CD4-positive, alpha-beta memory T cell (primary cell): ENCODE measurements around the gene ERC2. TPM values are rescaled to one million over a fixed set of nuclear protein-coding genes. Genes with fewer than 3 reads are reported as not detected.

Experiments used
- CTCF ChIA-PET: fragments of 350-600 bp; sonication (Branson Sonifier 250); formaldehyde crosslinking; loops from one replicate; lab custom pipeline; 2021; ENCODE audit warnings: inconsistent platforms; ENCODE audit not compliant: partially characterized antibody; lab: Charles Lee
- POLR2A ChIA-PET: fragments of 350-600 bp; sonication (Branson Sonifier 250); formaldehyde crosslinking; loops from one replicate; lab custom pipeline; 2021; ENCODE audit not compliant: partially characterized antibody; lab: Charles Lee
- DNase-seq, 5 donors: peaks; one replicate each; pipeline versions ENCODE4 v3.0.0 to v3.0.0-alpha.2; 2020 to 2022; ENCODE audit warnings: mixed read lengths in 1 of 5
- H3K27ac ChIP-seq: one replicate; pipeline ENCODE4 v1.7.0; 2013; ENCODE audit warnings: low read depth, low read length
- H3K27me3 ChIP-seq: 2 replicates; pipeline ENCODE4 v1.7.0; 2013; ENCODE audit warnings: mild to moderate bottlenecking, low read length, moderate library complexity; ENCODE audit not compliant: insufficient read depth
- H3K36me3 ChIP-seq: 2 replicates; pipeline ENCODE4 v1.7.0; 2013; ENCODE audit warnings: mild to moderate bottlenecking, low read length, moderate library complexity; ENCODE audit not compliant: insufficient read depth
- H3K4me1 ChIP-seq: 2 replicates; pipeline ENCODE4 v1.7.0; 2013; ENCODE audit warnings: mild to moderate bottlenecking, low read length, moderate library complexity; ENCODE audit not compliant: insufficient read depth
- H3K4me3 ChIP-seq, 2 donors: one replicate each; pipeline ENCODE4 v1.7.0; 2013; ENCODE audit warnings: low read length in 2 of 2, mild to moderate bottlenecking in 1 of 2
- H3K9me3 ChIP-seq, 2 donors: one replicate each; pipeline ENCODE4 v1.7.0; 2013; ENCODE audit warnings: low read length in 2 of 2, control low read depth in 1 of 2; ENCODE audit not compliant: control insufficient read depth in 1 of 2
- H3K27ac Mint-ChIP-seq, 7 donors: one replicate each; pipeline ENCODE4 v1.8.0; 2020 to 2021; ENCODE audit warnings: mixed read lengths in 7 of 7, mild to moderate bottlenecking in 6 of 7, inconsistent platforms in 3 of 7, moderate library complexity in 3 of 7
- H3K27me3 Mint-ChIP-seq, 2 donors: one replicate each; pipeline ENCODE4 v1.8.0; 2020 to 2021; ENCODE audit warnings: mixed read lengths in 2 of 2
- H3K36me3 Mint-ChIP-seq, 2 donors: one replicate each; pipeline ENCODE4 v1.8.0; 2020 to 2021; ENCODE audit warnings: mixed read lengths in 2 of 2, inconsistent platforms in 1 of 2, mild to moderate bottlenecking in 1 of 2
- H3K4me1 Mint-ChIP-seq, 4 donors: one replicate each; pipeline ENCODE4 v1.8.0; 2020 to 2021; ENCODE audit warnings: mixed read lengths in 4 of 4, mild to moderate bottlenecking in 1 of 4
- H3K4me3 Mint-ChIP-seq, 8 donors: one replicate each; pipeline ENCODE4 v1.8.0; 2020 to 2021; ENCODE audit warnings: mixed read lengths in 8 of 8, mild to moderate bottlenecking in 7 of 8, moderate library complexity in 6 of 8, inconsistent platforms in 3 of 8
- H3K9me3 Mint-ChIP-seq, 8 donors: one replicate each; pipeline ENCODE4 v1.8.0; 2020 to 2021; ENCODE audit warnings: mixed read lengths in 8 of 8, mild to moderate bottlenecking in 5 of 8, inconsistent platforms in 3 of 8, moderate library complexity in 1 of 8
- intact Hi-C: fragments of 100-400 bp; cut with micrococcal nuclease; formaldehyde crosslinking; loops from one replicate; pipeline ENCODE4 v1.15.1; 2023
- polyA plus RNA-seq, 2 donors: library from polyadenylated mRNA; unstranded; fragments of 300-500 nt; fragmentation: Illumina TruSeq; gene quantifications; one replicate each; pipeline ENCODE4 v1.2.3, GENCODE V29; 2021
- total RNA-seq, 2 experiments: library from RNA; stranded (reverse); gene quantifications; one replicate each; pipeline ENCODE4 v1.2.3, GENCODE V29; 2021

Gene ERC2
- total and polyA plus RNA-seq, 4 experiments from 2014 or later: not detected

- no peaks in the 10 kb centered on the region for H3K36me3 ChIP-seq
- no peaks in the 10 kb centered on the region for H3K4me1 Mint-ChIP-seq
- H3K27me3 ChIP-seq: no peaks in the 10 kb centered on the region
- DNase-seq: no peak
- intact Hi-C loops: no loop called here
- H3K27ac Mint-ChIP-seq: no peak overlapping the region
- H3K27ac ChIP-seq: no peak overlapping the region
- no peak overlapping the region for H3K4me3 Mint-ChIP-seq
- no peaks in the 10 kb centered on the region for H3K36me3 Mint-ChIP-seq
- H3K4me3 ChIP-seq: no peak overlapping the region
- H3K4me1 ChIP-seq: no peaks in the 10 kb centered on the region
- ChIA-PET POLR2A (no interaction called here), CTCF (no interaction called here)
- H3K27me3 Mint-ChIP-seq: peaks cover 4 to 5% of the 10 kb centered on the region in 2 donors
- peaks cover 0 to 19% (median 5%) of the 10 kb centered on the region in 8 donors for H3K9me3 Mint-ChIP-seq
- no peaks in the 10 kb centered on the region for H3K9me3 ChIP-seq
Measured at GRCh38 chr3:56373386-56373785, 94.9 kb downstream of the ERC2 start.

- H3K4me3 ChIP-seq: no peak overlapping the region
Measured at GRCh38 chr3:56370991-56371775, 97.1 kb downstream of the ERC2 start.

GRCh38 chr3:56369914-56370313, 98.4 kb downstream of the ERC2 start:
- CTCF ChIA-PET: no interaction called here

More at GRCh38 chr3:56370991-56371775, 97.1 kb downstream of the ERC2 start:
- DNase-seq: no peak
- Mint-ChIP-seq H3K27ac (no peak overlapping the region), H3K4me1 (no peaks in the 10 kb centered on the region), H3K4me3 (no peak overlapping the region), H3K27me3 (peaks cover 4 to 5% of the 10 kb centered on the region in 2 donors), H3K9me3 (peaks cover 0 to 14% (median 4%) of the 10 kb centered on the region in 8 donors), H3K36me3 (no peaks in the 10 kb centered on the region)
- Histone ChIP-seq H3K27me3 (no peaks in the 10 kb centered on the region), H3K27ac (no peak overlapping the region), H3K4me1 (no peaks in the 10 kb centered on the region), H3K36me3 (no peaks in the 10 kb centered on the region), H3K9me3 (no peaks in the 10 kb centered on the region)
- ChIA-PET CTCF (no interaction called here), POLR2A (no interaction called here)
- intact Hi-C loops: no loop called here

GRCh38 chr3:56368846-56369245, 99.4 kb downstream of the ERC2 start:
- DNase-seq: no peak
- Mint-ChIP-seq H3K27me3 (peaks cover 2 to 5% of the 10 kb centered on the region in 2 donors), H3K9me3 (no peaks in the 10 kb centered on the region), H3K4me3 (no peak overlapping the region), H3K4me1 (no peaks in the 10 kb centered on the region), H3K36me3 (no peaks in the 10 kb centered on the region), H3K27ac (no peak overlapping the region)
- Histone ChIP-seq H3K27ac (no peak overlapping the region), H3K4me1 (no peaks in the 10 kb centered on the region), H3K36me3 (no peaks in the 10 kb centered on the region), H3K4me3 (no peak overlapping the region), H3K27me3 (no peaks in the 10 kb centered on the region), H3K9me3 (no peaks in the 10 kb centered on the region)
- intact Hi-C loops: no loop called here
- ChIA-PET CTCF (no interaction called here), POLR2A (no interaction called here)

More at GRCh38 chr3:56369914-56370313, 98.4 kb downstream of the ERC2 start:
- Mint-ChIP-seq H3K27ac (no peak overlapping the region), H3K36me3 (no peaks in the 10 kb centered on the region), H3K4me1 (no peaks in the 10 kb centered on the region), H3K9me3 (peaks cover 0 to under 1% (median 0%) of the 10 kb centered on the region in 8 donors), H3K4me3 (no peak overlapping the region), H3K27me3 (peaks cover 4 to 5% of the 10 kb centered on the region in 2 donors)
- Histone ChIP-seq H3K4me1 (no peaks in the 10 kb centered on the region), H3K9me3 (no peaks in the 10 kb centered on the region), H3K27me3 (no peaks in the 10 kb centered on the region), H3K27ac (no peak overlapping the region), H3K4me3 (no peak overlapping the region), H3K36me3 (no peaks in the 10 kb centered on the region)
- no peak for DNase-seq
- POLR2A ChIA-PET: no interaction called here
- intact Hi-C loops: no loop called here

- no peak overlapping the region for H3K27ac Mint-ChIP-seq
- ChIA-PET POLR2A (no interaction called here), CTCF (no interaction called here)
- Histone ChIP-seq H3K27ac (no peak overlapping the region), H3K36me3 (no peaks in the 10 kb centered on the region), H3K4me1 (no peaks in the 10 kb centered on the region), H3K27me3 (no peaks in the 10 kb centered on the region), H3K4me3 (no peak overlapping the region), H3K9me3 (no peaks in the 10 kb centered on the region)
- H3K27me3 Mint-ChIP-seq: peaks cover 4 to 7% of the 10 kb centered on the region in 2 donors
- no peak overlapping the region for H3K4me3 Mint-ChIP-seq
- no peaks in the 10 kb centered on the region for H3K9me3 Mint-ChIP-seq
- intact Hi-C loops: no loop called here
- no peaks in the 10 kb centered on the region for H3K36me3 Mint-ChIP-seq
- DNase-seq: no peak
- no peaks in the 10 kb centered on the region for H3K4me1 Mint-ChIP-seq
Measured at GRCh38 chr3:56366641-56367162, 101.6 kb downstream of the ERC2 start.

GRCh38 chr3:56365905-56366640, 102.2 kb downstream of the ERC2 start:
- H3K36me3 ChIP-seq: no peaks in the 10 kb centered on the region
- H3K4me3 ChIP-seq: no peak overlapping the region
- H3K27me3 ChIP-seq: no peaks in the 10 kb centered on the region
- no peak overlapping the region for H3K27ac ChIP-seq
- H3K4me3 Mint-ChIP-seq: no peak overlapping the region
- H3K9me3 ChIP-seq: no peaks in the 10 kb centered on the region
- no peaks in the 10 kb centered on the region for H3K4me1 Mint-ChIP-seq
- no peaks in the 10 kb centered on the region for H3K9me3 Mint-ChIP-seq
- peaks cover 4 to 6% of the 10 kb centered on the region in 2 donors for H3K27me3 Mint-ChIP-seq
- POLR2A ChIA-PET: no interaction called here
- H3K27ac Mint-ChIP-seq: no peak overlapping the region
- no peaks in the 10 kb centered on the region for H3K36me3 Mint-ChIP-seq
- CTCF ChIA-PET: no interaction called here
- no peaks in the 10 kb centered on the region for H3K4me1 ChIP-seq
- intact Hi-C loops: no loop called here
- DNase-seq: no peak

GRCh38 chr3:56364665-56365064, 103.6 kb downstream of the ERC2 start:
- intact Hi-C loops: no loop called here

More at GRCh38 chr3:56364665-56365064, 103.6 kb downstream of the ERC2 start:
- Mint-ChIP-seq H3K36me3 (no peaks in the 10 kb centered on the region), H3K27ac (no peak overlapping the region), H3K9me3 (no peaks in the 10 kb centered on the region), H3K27me3 (peaks cover 2 to 6% of the 10 kb centered on the region in 2 donors), H3K4me1 (no peaks in the 10 kb centered on the region), H3K4me3 (no peak overlapping the region)
- no peaks in the 10 kb centered on the region for H3K4me1 ChIP-seq
- no peaks in the 10 kb centered on the region for H3K27me3 ChIP-seq
- H3K4me3 ChIP-seq: no peak overlapping the region
- no peaks in the 10 kb centered on the region for H3K36me3 ChIP-seq
- CTCF ChIA-PET: no interaction called here
- no peak overlapping the region for H3K27ac ChIP-seq
- H3K9me3 ChIP-seq: no peaks in the 10 kb centered on the region
- POLR2A ChIA-PET: no interaction called here
- no peak for DNase-seq
